ENCODE data around the gene ALDH3B1. TPM values are rescaled to one million over a fixed set of nuclear protein-coding genes. Genes with fewer than 3 reads are reported as not detected.

Gene ALDH3B1
- total and polyA plus RNA-seq, 5 donors from 2014 or later: not detected

- Mint-ChIP-seq H3K4me1 (peaks cover 0 to 24% (median 12%) of the 10 kb centered on the region in 4 donors), H3K4me3 (peak overlapping the region in 1 of 4 donors; percentile 69), H3K27me3 (peaks cover 4% of the 10 kb centered on the region), H3K27ac (no peak overlapping the region), H3K36me3 (peaks cover 4% of the 10 kb centered on the region), H3K9me3 (no peaks in the 10 kb centered on the region)
- H3K36me3 ChIP-seq (ENCODE audit: control insufficient read depth, insufficient read depth, low read length): no peaks in the 10 kb centered on the region
- no peaks in the 10 kb centered on the region for H3K27me3 ChIP-seq (ENCODE audit: control insufficient read depth, insufficient read depth, low read length)
- DNase-seq (no peak), ATAC-seq (ENCODE audit: low read depth in 2 of 2) (no peak)
- no peaks in the 10 kb centered on the region for H3K9me3 ChIP-seq (ENCODE audit: control insufficient read depth in 2 of 2, low read length in 2 of 2)
- peaks cover 17% of the 10 kb centered on the region for H3K4me1 ChIP-seq (ENCODE audit: control insufficient read depth, insufficient read depth, low read length, poor library complexity, severe bottlenecking)
- no peak overlapping the region for H3K27ac ChIP-seq (ENCODE audit: insufficient read depth, low read length, poor library complexity, severe bottlenecking)
- no peak overlapping the region for H3K4me3 ChIP-seq (ENCODE audit: low read depth, low read length)
Measured at GRCh38 chr11:67999201-67999629, 10.9 kb upstream of the ALDH3B1 start.

DNA sequence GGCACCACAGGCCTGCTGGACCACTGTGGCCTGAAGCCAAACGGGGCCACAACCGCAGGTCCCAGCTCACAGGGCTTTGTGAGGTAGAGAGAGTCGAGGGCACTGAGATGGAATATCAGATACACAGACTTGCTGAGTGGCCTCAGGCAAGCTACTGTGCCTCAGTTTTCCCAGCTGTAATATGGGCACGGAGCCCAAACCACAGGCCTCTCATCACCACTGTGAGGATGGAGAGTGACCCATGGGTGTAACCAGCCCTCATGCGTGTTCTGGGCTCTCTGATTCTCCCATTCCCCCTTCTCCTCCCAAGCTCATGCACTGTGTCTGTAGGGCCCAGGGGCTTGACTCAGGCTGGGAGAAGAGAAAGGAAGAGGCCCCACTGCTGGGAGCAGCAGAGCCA lies 10.4 kb upstream of the ALDH3B1 start:
- Mint-ChIP-seq H3K27ac (peak overlapping the region in 1 of 3 donors; percentile 26), H3K4me1 (peaks cover 0 to 26% (median 12%) of the 10 kb centered on the region in 4 donors), H3K9me3 (no peaks in the 10 kb centered on the region), H3K27me3 (peaks cover 4% of the 10 kb centered on the region), H3K36me3 (peaks cover 4% of the 10 kb centered on the region), H3K4me3 (peak overlapping the region in 1 of 4 donors; percentile 69)
- no peak for ATAC-seq (ENCODE audit: low read depth in 2 of 2)
- H3K4me1 ChIP-seq (ENCODE audit: control insufficient read depth, insufficient read depth, low read length, poor library complexity, severe bottlenecking): peaks cover 20% of the 10 kb centered on the region
- H3K27ac ChIP-seq (ENCODE audit: insufficient read depth, low read length, poor library complexity, severe bottlenecking): no peak overlapping the region
- no peaks in the 10 kb centered on the region for H3K9me3 ChIP-seq (ENCODE audit: control insufficient read depth in 2 of 2, low read length in 2 of 2)
- no peak overlapping the region for H3K4me3 ChIP-seq (ENCODE audit: low read depth, low read length)
- H3K27me3 ChIP-seq (ENCODE audit: control insufficient read depth, insufficient read depth, low read length): no peaks in the 10 kb centered on the region
- no peaks in the 10 kb centered on the region for H3K36me3 ChIP-seq (ENCODE audit: control insufficient read depth, insufficient read depth, low read length)
- no peak for DNase-seq

GRCh38 chr11:68002575-68002937 lies 7.6 kb upstream of the ALDH3B1 start:
- DNase-seq (no peak), ATAC-seq (ENCODE audit: low read depth in 2 of 2) (no peak)
- Histone ChIP-seq H3K27me3 (ENCODE audit: control insufficient read depth, insufficient read depth, low read length) (no peaks in the 10 kb centered on the region), H3K36me3 (ENCODE audit: control insufficient read depth, insufficient read depth, low read length) (no peaks in the 10 kb centered on the region), H3K4me3 (ENCODE audit: low read depth, low read length) (no peak overlapping the region), H3K9me3 (ENCODE audit: control insufficient read depth in 2 of 2, low read length in 2 of 2) (no peaks in the 10 kb centered on the region), H3K27ac (ENCODE audit: insufficient read depth, low read length, poor library complexity, severe bottlenecking) (no peak overlapping the region), H3K4me1 (ENCODE audit: control insufficient read depth, insufficient read depth, low read length, poor library complexity, severe bottlenecking) (peaks cover 20% of the 10 kb centered on the region)
- no peaks in the 10 kb centered on the region for H3K9me3 Mint-ChIP-seq
- H3K27me3 Mint-ChIP-seq: peaks cover 4% of the 10 kb centered on the region
- H3K27ac Mint-ChIP-seq: peak overlapping the region in 2 of 3 donors; percentile 76 to 86
- H3K36me3 Mint-ChIP-seq: no peaks in the 10 kb centered on the region
- peaks cover 0 to 27% (median 11%) of the 10 kb centered on the region in 4 donors for H3K4me1 Mint-ChIP-seq
- H3K4me3 Mint-ChIP-seq: peak overlapping the region; percentile 72 to 84 (median 80)

DNA sequence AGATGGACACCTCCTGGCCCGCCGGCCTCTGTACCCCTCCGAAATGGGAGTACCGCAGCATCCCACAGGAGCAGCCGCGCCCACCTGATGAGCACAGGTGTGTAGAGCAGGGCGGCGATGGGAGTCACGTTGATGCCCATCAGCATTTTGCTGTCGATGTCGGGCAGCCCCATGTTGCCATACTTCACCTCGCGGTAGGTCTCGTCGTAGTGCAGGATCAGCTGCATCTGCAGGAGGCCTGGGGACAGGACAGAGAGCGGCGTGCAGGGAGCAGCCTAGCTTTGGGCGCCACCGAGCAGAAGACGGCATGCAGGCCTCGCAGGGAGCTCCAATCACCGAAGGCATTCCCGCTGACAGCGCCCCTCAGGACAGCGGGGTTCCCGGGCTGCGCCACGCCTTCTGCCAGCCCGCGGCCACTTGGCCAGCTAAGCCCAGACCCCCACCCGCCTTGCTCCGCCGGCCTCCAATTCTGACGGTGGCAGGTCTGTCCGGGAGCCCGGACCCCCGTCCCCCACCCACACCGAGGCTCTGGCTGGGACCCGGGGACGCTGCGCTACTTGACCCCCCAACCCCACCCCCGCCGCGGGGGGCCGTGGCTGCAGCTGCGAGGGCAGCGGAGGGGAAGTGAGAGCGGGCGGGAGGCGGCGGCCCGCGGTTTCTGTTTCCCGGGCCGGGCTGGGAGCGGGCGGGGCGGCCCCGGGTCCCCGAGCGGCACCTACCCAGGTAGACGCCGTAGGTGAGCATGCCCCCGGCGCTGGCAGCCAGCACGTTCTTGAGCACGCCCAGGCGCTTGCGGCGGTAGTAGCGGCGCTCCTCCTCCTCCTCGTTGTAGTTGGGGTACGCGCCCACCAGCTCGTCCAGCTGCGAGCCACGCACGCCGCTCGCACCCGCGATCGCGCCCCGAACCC lies 6.9 kb upstream of the ALDH3B1 start:
- DNase-seq (peak; percentile 40 to 64 (median 63)), ATAC-seq (ENCODE audit: low read depth in 2 of 2) (peak; percentile 76)
- H3K9me3 ChIP-seq (ENCODE audit: control insufficient read depth in 2 of 2, low read length in 2 of 2): no peaks in the 10 kb centered on the region
- H3K27ac ChIP-seq (ENCODE audit: insufficient read depth, low read length, poor library complexity, severe bottlenecking): peak overlapping the region; percentile 63
- H3K27ac Mint-ChIP-seq: peak overlapping the region in 2 of 3 donors; percentile 34 to 86
- H3K4me1 ChIP-seq (ENCODE audit: control insufficient read depth, insufficient read depth, low read length, poor library complexity, severe bottlenecking): peaks cover 18% of the 10 kb centered on the region
- peaks cover 0 to 24% (median 10%) of the 10 kb centered on the region in 4 donors for H3K4me1 Mint-ChIP-seq
- H3K27me3 ChIP-seq (ENCODE audit: control insufficient read depth, insufficient read depth, low read length): no peaks in the 10 kb centered on the region
- H3K9me3 Mint-ChIP-seq: no peaks in the 10 kb centered on the region
- H3K36me3 Mint-ChIP-seq: no peaks in the 10 kb centered on the region
- peak overlapping the region; percentile 72 to 84 (median 80) for H3K4me3 Mint-ChIP-seq
- H3K36me3 ChIP-seq (ENCODE audit: control insufficient read depth, insufficient read depth, low read length): no peaks in the 10 kb centered on the region
- H3K27me3 Mint-ChIP-seq: peaks cover 4% of the 10 kb centered on the region
- H3K4me3 ChIP-seq (ENCODE audit: low read depth, low read length): no peak overlapping the region

DNA sequence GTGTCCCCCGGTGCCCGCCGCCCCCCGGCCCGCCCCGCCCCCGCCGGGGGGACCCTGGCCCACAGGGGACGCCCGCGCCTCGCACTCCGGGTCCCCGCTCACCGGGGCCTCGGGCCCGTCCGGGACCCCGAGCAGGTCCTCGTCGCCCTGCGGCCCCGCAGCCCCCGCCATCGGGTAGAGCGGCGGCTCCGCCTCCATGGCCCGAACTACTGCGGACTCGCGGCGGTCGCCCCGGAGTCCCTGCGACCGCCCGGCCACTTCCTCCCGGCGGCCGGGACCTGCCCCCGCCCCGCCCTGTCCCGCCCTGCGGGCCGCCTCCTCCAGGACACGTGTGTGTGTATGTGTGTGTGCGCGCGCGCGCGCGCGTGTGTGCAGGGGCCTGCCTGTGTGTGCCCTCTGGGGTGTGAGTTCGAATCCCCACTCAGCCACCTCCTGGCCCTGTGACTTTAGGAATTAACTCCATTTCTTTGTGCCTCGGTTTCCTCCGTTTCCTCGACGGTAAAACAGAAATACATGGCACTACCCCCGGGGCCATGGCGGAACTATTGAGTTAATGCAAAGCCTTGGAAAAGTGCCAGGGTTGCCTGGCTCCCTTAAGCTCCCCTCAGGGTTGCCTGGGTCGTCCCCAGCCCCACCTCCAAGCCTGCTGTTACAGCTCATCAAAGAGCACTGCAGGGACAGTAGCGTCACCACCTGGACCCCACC lies 6.1 kb upstream of the ALDH3B1 start, which contains the start of gene UNC93B1:
TSS of gene UNC93B1 (minus strand) at position 252 of the 705 bp plus-strand sequence. CDS start at position 198, 54 bp downstream.
- H3K36me3 ChIP-seq (ENCODE audit: control insufficient read depth, insufficient read depth, low read length): no peaks in the 10 kb centered on the region
- no peaks in the 10 kb centered on the region for H3K27me3 ChIP-seq (ENCODE audit: control insufficient read depth, insufficient read depth, low read length)
- peak; percentile 60 to 88 (median 73) for DNase-seq
- H3K4me3 ChIP-seq (ENCODE audit: low read depth, low read length): peak within 1 kb of the TSS; percentile 53
- ATAC-seq (ENCODE audit: low read depth in 2 of 2): peak; percentile 84 to 85
- no peaks in the 10 kb centered on the region for H3K9me3 Mint-ChIP-seq
- H3K27ac Mint-ChIP-seq: peak within 1 kb of the TSS in 2 of 3 donors; percentile 89 to 94
- peaks cover 0 to 21% (median 9%) of the 10 kb centered on the region in 4 donors for H3K4me1 Mint-ChIP-seq
- peaks cover 11% of the 10 kb centered on the region for H3K4me1 ChIP-seq (ENCODE audit: control insufficient read depth, insufficient read depth, low read length, poor library complexity, severe bottlenecking)
- peaks cover 4% of the 10 kb centered on the region for H3K27me3 Mint-ChIP-seq
- H3K36me3 Mint-ChIP-seq: no peaks in the 10 kb centered on the region
- H3K9me3 ChIP-seq (ENCODE audit: control insufficient read depth in 2 of 2, low read length in 2 of 2): no peaks in the 10 kb centered on the region
- peak within 1 kb of the TSS; percentile 63 for H3K27ac ChIP-seq (ENCODE audit: insufficient read depth, low read length, poor library complexity, severe bottlenecking)
- peak within 1 kb of the TSS; percentile 72 to 93 (median 86) for H3K4me3 Mint-ChIP-seq

- H3K4me3 ChIP-seq (ENCODE audit: low read depth, low read length): peak overlapping the region; percentile 53
- DNase-seq (no peak), ATAC-seq (ENCODE audit: low read depth in 2 of 2) (no peak)
- H3K27me3 ChIP-seq (ENCODE audit: control insufficient read depth, insufficient read depth, low read length): no peaks in the 10 kb centered on the region
- Mint-ChIP-seq H3K9me3 (no peaks in the 10 kb centered on the region), H3K27me3 (peaks cover 8% of the 10 kb centered on the region), H3K4me1 (peaks cover 0 to 25% (median 9%) of the 10 kb centered on the region in 4 donors), H3K4me3 (peak overlapping the region; percentile 65 to 93 (median 86)), H3K27ac (peak overlapping the region in 2 of 3 donors; percentile 89 to 94), H3K36me3 (no peaks in the 10 kb centered on the region)
- no peak overlapping the region for H3K27ac ChIP-seq (ENCODE audit: insufficient read depth, low read length, poor library complexity, severe bottlenecking)
- H3K9me3 ChIP-seq (ENCODE audit: control insufficient read depth in 2 of 2, low read length in 2 of 2): no peaks in the 10 kb centered on the region
- no peaks in the 10 kb centered on the region for H3K36me3 ChIP-seq (ENCODE audit: control insufficient read depth, insufficient read depth, low read length)
- H3K4me1 ChIP-seq (ENCODE audit: control insufficient read depth, insufficient read depth, low read length, poor library complexity, severe bottlenecking): peaks cover 11% of the 10 kb centered on the region
Measured at GRCh38 chr11:68004551-68005335, 5.4 kb upstream of the ALDH3B1 start.

DNA sequence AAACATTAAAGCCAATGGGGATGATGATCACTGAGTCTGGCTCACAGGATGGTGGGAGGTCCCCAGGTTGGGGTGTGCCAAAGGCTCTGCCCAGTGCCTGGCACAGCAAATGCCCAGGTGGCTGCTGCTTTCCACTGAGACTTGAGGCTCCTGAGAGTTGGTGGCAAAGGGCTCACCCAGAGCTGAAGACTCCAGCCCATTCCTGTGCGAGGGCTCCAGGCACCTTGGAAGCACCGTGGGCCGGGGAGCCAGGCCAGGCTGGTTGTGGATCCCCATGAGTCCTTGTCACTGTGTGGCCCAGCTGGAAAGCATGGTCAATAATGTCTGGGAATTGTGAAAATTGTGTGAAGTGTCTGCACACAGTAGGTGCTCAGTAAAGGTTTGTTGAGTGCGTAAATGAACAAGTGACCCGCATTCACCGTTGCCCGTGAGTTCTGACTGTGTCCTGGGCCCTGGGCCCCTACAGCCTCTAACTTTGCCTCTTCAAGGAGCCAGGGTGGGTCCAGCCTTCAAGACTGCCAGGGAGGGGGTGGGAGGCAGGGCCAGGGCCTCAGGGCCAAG lies 3.4 kb upstream of the ALDH3B1 start:
- Mint-ChIP-seq H3K4me1 (peaks cover 0 to 25% (median 9%) of the 10 kb centered on the region in 4 donors), H3K4me3 (peak overlapping the region in 2 of 4 donors; percentile 47 to 65), H3K36me3 (no peaks in the 10 kb centered on the region), H3K27ac (no peak overlapping the region), H3K27me3 (peaks cover 8% of the 10 kb centered on the region), H3K9me3 (peaks cover 0 to under 1% (median 0%) of the 10 kb centered on the region in 7 donors)
- Histone ChIP-seq H3K27ac (ENCODE audit: insufficient read depth, low read length, poor library complexity, severe bottlenecking) (no peak overlapping the region), H3K27me3 (ENCODE audit: control insufficient read depth, insufficient read depth, low read length) (no peaks in the 10 kb centered on the region), H3K36me3 (ENCODE audit: control insufficient read depth, insufficient read depth, low read length) (no peaks in the 10 kb centered on the region), H3K9me3 (ENCODE audit: control insufficient read depth in 2 of 2, low read length in 2 of 2) (no peaks in the 10 kb centered on the region), H3K4me1 (ENCODE audit: control insufficient read depth, insufficient read depth, low read length, poor library complexity, severe bottlenecking) (peaks cover 11% of the 10 kb centered on the region), H3K4me3 (ENCODE audit: low read depth, low read length) (no peak overlapping the region)
- ATAC-seq (ENCODE audit: low read depth in 2 of 2) (no peak), DNase-seq (no peak)
